Upper lobe of left lung (tissue), 6 donors: Measurements from ENCODE around the gene ERCC6. TPM values are rescaled to one million over a fixed set of nuclear protein-coding genes. Genes with fewer than 3 reads are reported as not detected.

ENCODE experiments used
- ATAC-seq, 2 donors: fragments of 200-7000 bp; cut with Tn5 transposase; one replicate each; pipeline ENCODE4 v1.9.1; 2022; ENCODE audit warnings: mild to moderate bottlenecking in 2 of 2, moderate library complexity in 2 of 2; ENCODE audit not compliant: low FRiP score in 2 of 2
- DNase-seq, 2 donors: peaks; one replicate each; pipeline ENCODE4 v3.0.0-alpha.2; 2019 to 2020
- H3K27ac ChIP-seq, 4 donors: fragments of 200-600 bp; sonication (generic); one replicate each; pipeline ENCODE4 v1.5.1; 2016 to 2019
- H3K27me3 ChIP-seq, 4 donors: fragments of 200-600 bp; sonication (generic); one replicate each; pipeline ENCODE4 v1.5.1; 2017 to 2019
- H3K36me3 ChIP-seq, 4 donors: fragments of 200-600 bp; sonication (generic); one replicate each; pipeline ENCODE4 v1.5.1; 2016 to 2019
- H3K4me1 ChIP-seq, 4 donors: fragments of 200-600 bp; sonication (generic); one replicate each; pipeline ENCODE4 v1.5.1; 2018 to 2019
- H3K4me3 ChIP-seq, 4 donors: fragments of 200-600 bp; sonication (generic); one replicate each; pipeline ENCODE4 v1.5.1; 2017 to 2019; ENCODE audit warnings: mild to moderate bottlenecking in 2 of 4, moderate library complexity in 1 of 4
- H3K9me3 ChIP-seq, 4 donors: fragments of 200-600 bp; sonication (generic); one replicate each; pipeline ENCODE4 v1.5.1; 2018 to 2019
- EP300 ChIP-seq, 4 donors: sonication (generic); formaldehyde crosslinking; IDR thresholded peaks; one replicate each; pipeline ENCODE4 v1.5.1; 2017; ENCODE audit warnings: antibody characterized with exemption in 4 of 4, control low read depth in 2 of 4
- POLR2A ChIP-seq, 4 donors: fragments of 450-650 bp; IDR thresholded peaks; one replicate each; pipeline ENCODE4 v1.5.1; 2016 to 2017; ENCODE audit warnings: antibody characterized with exemption in 4 of 4, mild to moderate bottlenecking in 2 of 4
- POLR2AphosphoS5 ChIP-seq, 2 donors: sonication (generic); formaldehyde crosslinking; IDR thresholded peaks; one replicate each; pipeline ENCODE4 v1.5.1; 2017; ENCODE audit warnings: antibody characterized with exemption in 2 of 2
- WGBS, 2 donors: methylation state at CpG; one replicate each; pipeline ENCODE4 v1.1.5; 2017 to 2018; 5-methylcytosine and 5-hydroxymethylcytosine counted together
- total RNA-seq, 6 donors: library from RNA; depleted of rRNA in 4 of 6; stranded (reverse); fragments of >200 nt in 4 of 6; gene quantifications; one replicate each; pipeline versions ENCODE4 v1.1.0 to v1.2.1, GENCODE V29; 2016 to 2021
- TF ChIP-seq, protein P1 (sequence below), 6 experiments: fragments of 450-650 bp in 4 of 6; fragments of 200-600 bp in 2 of 6; sonication (generic) in 2 of 6; IDR thresholded peaks; one replicate each; pipeline ENCODE4 v1.5.1; 2016 to 2019; ENCODE audit warnings: antibody characterized with exemption in 6 of 6
- donor health status: DM: no; HTN: no; CAD: no; lungs with moderate emphysema.
- donor health status: DM: no; HTN: yes; CAD: no; lungs with severe emphysema.

ERCC6 gene
- total RNA-seq, 6 donors from 2014 or later, result 8.4 to 30.4 (median 23.3) TPM

GRCh38 chr10:49520122-49520775 lies 18.7 kb downstream of the ERCC6 start:
- 77 to 94% methylated on average over 6 to 8 of the region's 8 CpGs for WGBS, 2 donors
- Histone ChIP-seq H3K9me3 (no peaks in the 10 kb centered on the region), H3K4me3 (no peak overlapping the region), H3K27ac (no peak overlapping the region), H3K27me3 (no peaks in the 10 kb centered on the region), H3K4me1 (peaks cover 0 to 8% (median 0%) of the 10 kb centered on the region in 4 donors), H3K36me3 (peaks cover 6 to 61% (median 25%) of the 10 kb centered on the region in 4 donors)
- ATAC-seq (no peak), DNase-seq (no peak)
- TF ChIP-seq, protein P1, sequence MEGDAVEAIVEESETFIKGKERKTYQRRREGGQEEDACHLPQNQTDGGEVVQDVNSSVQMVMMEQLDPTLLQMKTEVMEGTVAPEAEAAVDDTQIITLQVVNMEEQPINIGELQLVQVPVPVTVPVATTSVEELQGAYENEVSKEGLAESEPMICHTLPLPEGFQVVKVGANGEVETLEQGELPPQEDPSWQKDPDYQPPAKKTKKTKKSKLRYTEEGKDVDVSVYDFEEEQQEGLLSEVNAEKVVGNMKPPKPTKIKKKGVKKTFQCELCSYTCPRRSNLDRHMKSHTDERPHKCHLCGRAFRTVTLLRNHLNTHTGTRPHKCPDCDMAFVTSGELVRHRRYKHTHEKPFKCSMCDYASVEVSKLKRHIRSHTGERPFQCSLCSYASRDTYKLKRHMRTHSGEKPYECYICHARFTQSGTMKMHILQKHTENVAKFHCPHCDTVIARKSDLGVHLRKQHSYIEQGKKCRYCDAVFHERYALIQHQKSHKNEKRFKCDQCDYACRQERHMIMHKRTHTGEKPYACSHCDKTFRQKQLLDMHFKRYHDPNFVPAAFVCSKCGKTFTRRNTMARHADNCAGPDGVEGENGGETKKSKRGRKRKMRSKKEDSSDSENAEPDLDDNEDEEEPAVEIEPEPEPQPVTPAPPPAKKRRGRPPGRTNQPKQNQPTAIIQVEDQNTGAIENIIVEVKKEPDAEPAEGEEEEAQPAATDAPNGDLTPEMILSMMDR (IDR thresholded peaks at IDR 0.05), result no peak
- no peak for TF ChIP-seq EP300 (IDR thresholded peaks at IDR 0.05)
- no peak for TF ChIP-seq POLR2AphosphoS5 (IDR thresholded peaks at IDR 0.05)
- TF ChIP-seq POLR2A (IDR thresholded peaks at IDR 0.05), result no peak

DNA sequence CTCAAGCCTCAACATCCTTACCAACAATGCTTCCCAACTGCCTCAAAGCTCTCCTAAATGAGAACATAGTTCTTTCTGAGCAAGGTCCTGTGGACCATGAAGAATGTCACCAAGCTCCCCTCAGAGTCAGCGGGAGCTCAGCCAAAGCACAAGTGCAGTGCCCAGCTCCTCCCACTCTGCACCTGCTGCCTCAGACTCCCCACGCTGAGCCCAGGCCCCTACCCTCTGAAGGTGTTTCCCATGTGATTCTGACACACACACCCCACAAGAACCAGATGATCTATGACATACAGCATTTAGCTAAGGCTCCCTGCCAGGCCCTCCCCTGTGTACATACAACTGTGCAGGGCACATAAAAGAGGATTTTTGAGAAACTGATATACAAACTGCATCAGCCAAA lies 19.2 kb downstream of the ERCC6 start:
- WGBS, 2 donors, result 73 to 97% methylated on average over 2 of the region's 2 CpGs
- ATAC-seq, result peak in 1 of 2 donors; percentile 29
- Histone ChIP-seq H3K4me3 (no peak overlapping the region), H3K27ac (no peak overlapping the region), H3K4me1 (peaks cover 0 to 8% (median 0%) of the 10 kb centered on the region in 4 donors), H3K9me3 (no peaks in the 10 kb centered on the region), H3K27me3 (no peaks in the 10 kb centered on the region), H3K36me3 (peaks cover 6 to 62% (median 22%) of the 10 kb centered on the region in 4 donors)
- peak in 1 of 2 donors; percentile 4 for DNase-seq
- TF ChIP-seq, protein P1 (IDR thresholded peaks at IDR 0.05), result no peak
- TF ChIP-seq EP300 (IDR thresholded peaks at IDR 0.05) (no peak), POLR2AphosphoS5 (IDR thresholded peaks at IDR 0.05) (no peak), POLR2A (IDR thresholded peaks at IDR 0.05) (no peak)

- peaks cover 0 to 8% (median 0%) of the 10 kb centered on the region in 4 donors for H3K4me1 ChIP-seq
- TF ChIP-seq, protein P1 (IDR thresholded peaks at IDR 0.05), result peak; percentile 36 to 67 (median 60)
- no peak for TF ChIP-seq EP300 (IDR thresholded peaks at IDR 0.05)
- TF ChIP-seq POLR2AphosphoS5 (IDR thresholded peaks at IDR 0.05), result no peak
- H3K4me3 ChIP-seq, result no peak overlapping the region
- ATAC-seq, result peak in 1 of 2 donors; percentile 82
- DNase-seq, result no peak
- H3K9me3 ChIP-seq, result no peaks in the 10 kb centered on the region
- WGBS, 2 donors, result 52 to 55% methylated on average over 3 of the region's 3 CpGs
- H3K27ac ChIP-seq, result no peak overlapping the region
- peaks cover 0 to 55% (median 16%) of the 10 kb centered on the region in 4 donors for H3K36me3 ChIP-seq
- no peaks in the 10 kb centered on the region for H3K27me3 ChIP-seq
Observed at GRCh38 chr10:49518982-49519578, 19.8 kb downstream of the ERCC6 start.

DNA sequence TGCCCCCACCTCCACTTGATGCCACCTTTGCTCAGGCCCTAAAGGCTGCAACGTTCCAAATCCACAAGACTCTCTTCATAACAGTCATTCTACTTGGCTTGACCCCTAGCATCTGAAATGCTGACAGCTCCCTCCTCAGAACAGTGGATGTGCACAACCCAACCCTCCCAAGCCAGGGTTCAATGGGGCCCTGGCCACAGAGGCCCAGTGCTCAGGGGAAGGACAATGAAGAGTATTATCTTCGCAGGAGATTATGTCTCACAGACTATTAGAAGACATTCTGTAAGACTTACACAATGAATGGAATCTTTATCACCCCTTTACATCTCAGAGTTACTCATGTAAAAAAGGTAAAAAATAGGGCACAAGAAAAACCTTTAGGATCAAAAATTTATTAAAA lies 20.4 kb downstream of the ERCC6 start:
- WGBS, 2 donors, result 93 to 95% methylated on average over 2 of the region's 2 CpGs

More for the DNA sequence above, 20.4 kb downstream of the ERCC6 start:
- Histone ChIP-seq H3K36me3 (peaks cover 0 to 50% (median 12%) of the 10 kb centered on the region in 4 donors), H3K4me3 (no peak overlapping the region), H3K9me3 (no peaks in the 10 kb centered on the region), H3K27ac (no peak overlapping the region), H3K27me3 (no peaks in the 10 kb centered on the region), H3K4me1 (peaks cover 0 to 8% (median 0%) of the 10 kb centered on the region in 4 donors)
- DNase-seq, result no peak
- TF ChIP-seq EP300 (IDR thresholded peaks at IDR 0.05) (no peak), POLR2A (IDR thresholded peaks at IDR 0.05) (no peak), POLR2AphosphoS5 (IDR thresholded peaks at IDR 0.05) (no peak)
- TF ChIP-seq, protein P1 (IDR thresholded peaks at IDR 0.05), result no peak
- no peak for ATAC-seq
